A549 (cell line): ENCODE measurements around the gene HNRNPLL.

Experiments
- CTCF ChIP-seq: fragments of >200 bp; sonication (Bioruptor Twin); formaldehyde crosslinking; IDR thresholded peaks from 3 replicates; pipeline ENCODE4 v1.5.1; 2016
- HEYL ChIP-seq: fragments of 250-450 bp; sonication (Bioruptor Pico); IDR thresholded peaks from 2 replicates; pipeline ENCODE4 v1.8.0; 2021; ENCODE audit warnings: mild to moderate bottlenecking, moderate library complexity
- KDM1A ChIP-seq: fragments of 200-600 bp; sonication (generic); IDR thresholded peaks from 2 replicates; pipeline ENCODE4 v1.6.1; 2016; ENCODE audit warnings: low read depth, mild to moderate bottlenecking
- MYC ChIP-seq: IDR thresholded peaks from 2 replicates; pipeline ENCODE4 v1.6.1; 2012; ENCODE audit warnings: mild to moderate bottlenecking, inconsistent platforms, low read length, improper control_type of control experiment, borderline replicate concordance
- PHF8 ChIP-seq: fragments of 200-600 bp; sonication (generic); IDR thresholded peaks from 2 replicates; pipeline ENCODE4 v1.6.1; 2016; ENCODE audit warnings: low read depth, mild to moderate bottlenecking, antibody characterized with exemption, moderate library complexity, borderline replicate concordance
- POLR2A ChIP-seq: IDR thresholded peaks from 2 replicates; pipeline ENCODE4 v1.6.1; 2012; ENCODE audit warnings: mild to moderate bottlenecking, low read length
- RAD21 ChIP-seq, 2 experiments: fragments of >200 bp in 1 of 2; sonication (Bioruptor Twin) in 1 of 2; formaldehyde crosslinking in 1 of 2; IDR thresholded peaks in 1 of 2; conservative IDR thresholded peaks in 1 of 2; 2 replicates in 1 of 2; 3 replicates in 1 of 2; pipeline ENCODE4 v1.6.1; 2012 to 2018; ENCODE audit warnings: inconsistent platforms in 1 of 2
- REST ChIP-seq: fragments of 200-600 bp; sonication (generic); IDR thresholded peaks from 2 replicates; pipeline ENCODE4 v1.6.1; 2016; ENCODE audit warnings: antibody characterized with exemption, mild to moderate bottlenecking, moderate library complexity
- SMC3 ChIP-seq: fragments of >200 bp; sonication (Bioruptor Twin); formaldehyde crosslinking; IDR thresholded peaks from 3 replicates; pipeline ENCODE4 v1.6.1; 2018; ENCODE audit warnings: inconsistent platforms
- TP53 ChIP-seq: fragments of 250-450 bp; sonication (Bioruptor Pico); IDR thresholded peaks from 2 replicates; pipeline ENCODE4 v1.5.0; 2021; ENCODE audit warnings: mild to moderate bottlenecking, moderate library complexity

GRCh38 chr2:38610851-38611801 lies 8.4 kb upstream of the HNRNPLL start:
- TF ChIP-seq CTCF: no peak
- no peak for TF ChIP-seq POLR2A
- TF ChIP-seq REST: no peak
- TF ChIP-seq TP53 (CRISPR knock-in tag): no peak
- TF ChIP-seq PHF8: no peak
- no peak for TF ChIP-seq RAD21 (conservative IDR thresholded peaks at IDR 0.05 in 1 of 2, IDR thresholded peaks at IDR 0.05 in 1 of 2)
- no peak for TF ChIP-seq MYC
- TF ChIP-seq SMC3: no peak
- no peak for TF ChIP-seq KDM1A
- TF ChIP-seq HEYL: no peak
